Stimulated activated naive B cell treated with anti-CD40 and anti-IgM and Interleukin-4, amounts not matched to agents 10 μg/mL and 1 μg/mL and 100 μg/mL, for 72 hours (primary cell): ENCODE results near the gene H2BK1.

Experiments used
- ATAC-seq, 2 donors: fragments of 150-1000 bp; cut with Tn5 transposase; replicated peaks; 2 replicates each; pipeline ENCODE4 v1.10.0; 2021; ENCODE audit warnings: moderate library complexity in 1 of 2
- DNase-seq: peaks from one replicate; pipeline ENCODE4 v3.0.0; 2021
- H3K27ac Mint-ChIP-seq: one replicate; pipeline ENCODE4 v1.8.0; 2022; ENCODE audit warnings: mild to moderate bottlenecking, mixed read lengths
- H3K27me3 Mint-ChIP-seq, 2 donors: one replicate each; pipeline ENCODE4 v1.8.0; 2022; ENCODE audit warnings: mixed read lengths in 2 of 2
- H3K36me3 Mint-ChIP-seq, 2 donors: one replicate each; pipeline ENCODE4 v1.8.0; 2022; ENCODE audit warnings: mixed read lengths in 2 of 2, mild to moderate bottlenecking in 1 of 2
- H3K4me1 Mint-ChIP-seq, 2 donors: one replicate each; pipeline ENCODE4 v1.8.0; 2022; ENCODE audit warnings: mixed read lengths in 2 of 2, mild to moderate bottlenecking in 1 of 2
- H3K4me3 Mint-ChIP-seq, 2 donors: one replicate each; pipeline ENCODE4 v1.8.0; 2022; ENCODE audit warnings: mild to moderate bottlenecking in 2 of 2, mixed read lengths in 2 of 2, moderate library complexity in 1 of 2
- H3K9me3 Mint-ChIP-seq, 2 donors: one replicate each; pipeline ENCODE4 v1.8.0; 2022; ENCODE audit warnings: mixed read lengths in 2 of 2, mild to moderate bottlenecking in 1 of 2

H2BK1 gene

DNA sequence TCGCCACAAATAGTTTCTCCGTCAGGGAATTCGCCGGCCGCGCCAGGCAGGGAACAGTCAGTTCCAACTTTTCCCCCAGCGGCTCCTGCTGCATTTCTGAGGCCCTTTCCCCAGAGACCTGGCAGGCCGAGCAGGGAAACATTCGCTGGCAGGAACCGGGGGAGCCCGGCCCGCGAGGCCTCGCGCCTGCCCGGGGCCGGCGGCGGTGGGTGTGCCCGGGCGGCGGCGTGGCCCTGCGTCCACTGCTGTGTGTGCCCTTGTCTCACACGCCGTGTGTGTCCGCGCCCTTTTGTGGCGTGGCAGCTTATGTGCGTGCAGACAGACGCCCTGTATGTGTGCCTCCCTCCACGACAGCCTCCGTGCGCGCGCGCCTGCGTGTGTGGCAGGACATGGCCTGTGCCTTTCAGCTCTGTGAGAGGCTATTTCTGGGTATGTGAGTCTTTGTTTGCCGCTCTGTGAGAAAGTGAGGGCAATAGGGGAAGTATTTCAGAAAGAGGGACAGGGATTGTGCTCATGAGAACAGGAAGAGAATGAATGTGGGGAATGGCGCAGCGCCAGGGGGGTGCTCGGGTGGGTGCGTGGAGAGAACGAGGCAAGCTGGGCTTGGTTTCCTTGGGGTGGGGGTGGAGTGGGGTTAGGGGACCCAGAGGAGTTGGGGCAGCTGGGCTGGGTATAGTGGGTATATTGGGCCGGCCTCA lies 38.9 kb upstream of the H2BK1 start:
- peak; percentile 61 to 67 for ATAC-seq
- peak overlapping the region; percentile 42 for H3K27ac Mint-ChIP-seq
- peaks cover 39 to 64% of the 10 kb centered on the region in 2 donors for H3K4me1 Mint-ChIP-seq
- H3K4me3 Mint-ChIP-seq = peak overlapping the region; percentile 74 to 83
- H3K27me3 Mint-ChIP-seq = peaks cover 61 to 68% of the 10 kb centered on the region in 2 donors
- DNase-seq = peak; percentile 46
- H3K9me3 Mint-ChIP-seq = no peaks in the 10 kb centered on the region
- H3K36me3 Mint-ChIP-seq = no peaks in the 10 kb centered on the region

DNA sequence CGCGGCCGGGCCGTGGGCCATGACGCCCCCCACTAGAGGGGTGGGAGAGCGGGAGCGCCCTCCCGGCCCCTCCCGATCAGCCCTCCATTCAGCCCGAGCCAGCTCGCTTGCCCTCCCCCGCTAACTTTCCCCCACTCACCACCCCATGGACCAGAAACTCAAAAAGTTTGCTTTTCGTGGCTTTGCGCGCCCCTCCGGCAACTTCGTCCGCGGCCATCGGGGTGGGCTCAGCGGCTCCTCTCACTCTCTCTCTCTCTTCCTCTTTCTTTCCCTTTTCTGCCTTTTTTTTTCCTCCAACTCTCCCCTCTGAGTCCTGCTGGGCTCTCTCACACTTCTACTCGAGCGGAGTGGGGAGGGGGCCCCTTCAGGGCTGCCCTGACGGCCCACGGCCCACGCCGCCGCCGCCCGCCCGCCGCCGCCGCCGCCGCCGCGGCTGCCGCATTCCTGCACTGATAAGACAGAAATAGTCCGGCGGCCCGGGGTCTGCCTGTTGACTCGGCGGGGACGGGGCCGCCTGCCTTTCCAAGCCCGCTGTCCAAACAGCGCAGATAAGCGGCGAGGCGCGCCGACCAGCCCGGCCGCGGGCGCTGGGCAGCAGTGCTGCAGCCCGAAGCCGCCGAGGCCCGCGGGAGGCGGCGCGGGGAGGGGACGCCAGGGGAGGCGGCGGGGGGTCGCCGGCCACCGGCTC lies 38.2 kb upstream of the H2BK1 start, which contains the start of gene SMARCD3:
Gene SMARCD3, minus strand, starts transcription at position 349 of the 688 bp plus-strand sequence. Its CDS starts 132 bp downstream, at position 217.
- DNase-seq = no peak

GRCh38 chr7:151247611-151248345 lies 37.5 kb upstream of the H2BK1 start:
- Mint-ChIP-seq H3K27me3 (peaks cover 54 to 57% of the 10 kb centered on the region in 2 donors), H3K9me3 (no peaks in the 10 kb centered on the region), H3K4me1 (peaks cover 49 to 78% of the 10 kb centered on the region in 2 donors), H3K4me3 (peak overlapping the region; percentile 73 to 83), H3K27ac (peak overlapping the region; percentile 43), H3K36me3 (no peaks in the 10 kb centered on the region)
- ATAC-seq = no peak
- no peak for DNase-seq

More for the DNA sequence above, 38.2 kb upstream of the H2BK1 start, which contains the start of gene SMARCD3:
- ATAC-seq = peak; percentile 11 to 16
- Mint-ChIP-seq H3K36me3 (no peaks in the 10 kb centered on the region), H3K9me3 (no peaks in the 10 kb centered on the region), H3K27me3 (peaks cover 54 to 61% of the 10 kb centered on the region in 2 donors), H3K4me3 (peak within 1 kb of the TSS; percentile 74 to 83), H3K27ac (peak within 1 kb of the TSS; percentile 43), H3K4me1 (peaks cover 44 to 71% of the 10 kb centered on the region in 2 donors)

DNA sequence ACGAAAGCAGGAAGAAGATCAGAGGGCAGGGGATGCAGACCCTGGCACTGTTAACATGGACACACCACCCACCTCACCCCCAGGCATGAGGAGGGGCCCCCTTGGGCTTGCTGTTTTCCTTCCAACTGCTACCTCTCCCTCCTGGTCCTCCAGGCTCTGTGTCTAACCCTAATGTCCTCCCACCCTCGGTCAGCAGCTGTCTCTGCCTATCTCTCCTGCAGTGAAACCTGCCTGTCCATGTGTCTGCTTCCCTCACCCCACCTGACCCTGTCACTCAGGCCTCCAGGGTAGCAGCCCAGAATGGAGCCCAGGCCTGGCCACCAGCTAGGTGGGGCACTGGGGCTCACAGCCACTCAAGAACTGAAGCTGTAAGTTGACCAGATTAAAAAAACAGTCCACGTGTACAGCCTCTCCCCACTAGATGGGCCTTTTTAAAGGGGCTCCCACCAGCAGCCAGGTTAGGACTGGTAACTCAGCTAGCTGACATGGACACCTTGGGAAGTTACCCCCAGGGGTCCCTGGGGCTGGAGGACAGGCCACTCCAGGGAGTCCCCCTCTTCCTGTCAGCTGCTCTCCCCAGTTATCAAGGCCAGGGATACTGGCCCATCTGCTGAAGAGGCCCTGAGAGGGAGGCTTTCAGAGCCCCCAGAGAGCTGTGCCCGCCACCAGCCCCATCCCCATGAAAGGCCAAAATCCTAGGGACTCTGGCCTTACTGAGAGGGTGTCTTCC lies 36.7 kb upstream of the H2BK1 start:
- Mint-ChIP-seq H3K27ac (peak overlapping the region; percentile 62), H3K4me1 (peaks cover 46 to 75% of the 10 kb centered on the region in 2 donors), H3K27me3 (peaks cover 47 to 50% of the 10 kb centered on the region in 2 donors), H3K9me3 (no peaks in the 10 kb centered on the region), H3K4me3 (peak overlapping the region in 1 of 2 donors; percentile 10), H3K36me3 (no peaks in the 10 kb centered on the region)
- DNase-seq = no peak
- ATAC-seq = no peak

GRCh38 chr7:151246102-151246850 lies 36.0 kb upstream of the H2BK1 start:
- H3K27ac Mint-ChIP-seq = peak overlapping the region; percentile 5

GRCh38 chr7:151245360-151246101 lies 35.2 kb upstream of the H2BK1 start:
- H3K27me3 Mint-ChIP-seq = peaks cover 37 to 40% of the 10 kb centered on the region in 2 donors
- no peak for DNase-seq
- H3K4me3 Mint-ChIP-seq = peak overlapping the region; percentile 48 to 75
- H3K27ac Mint-ChIP-seq = no peak overlapping the region
- H3K4me1 Mint-ChIP-seq = peaks cover 37 to 64% of the 10 kb centered on the region in 2 donors
- ATAC-seq = peak; percentile 50 to 65
- H3K9me3 Mint-ChIP-seq = no peaks in the 10 kb centered on the region
- peaks cover 3 to 4% of the 10 kb centered on the region in 2 donors for H3K36me3 Mint-ChIP-seq

More at GRCh38 chr7:151246102-151246850, 36.0 kb upstream of the H2BK1 start:
- ATAC-seq (no peak), DNase-seq (no peak)
- peak overlapping the region; percentile 48 to 58 for H3K4me3 Mint-ChIP-seq
- H3K36me3 Mint-ChIP-seq = peaks cover 2 to 3% of the 10 kb centered on the region in 2 donors
- H3K9me3 Mint-ChIP-seq = no peaks in the 10 kb centered on the region
- H3K4me1 Mint-ChIP-seq = peaks cover 45 to 71% of the 10 kb centered on the region in 2 donors
- H3K27me3 Mint-ChIP-seq = peaks cover 45 to 48% of the 10 kb centered on the region in 2 donors

DNA sequence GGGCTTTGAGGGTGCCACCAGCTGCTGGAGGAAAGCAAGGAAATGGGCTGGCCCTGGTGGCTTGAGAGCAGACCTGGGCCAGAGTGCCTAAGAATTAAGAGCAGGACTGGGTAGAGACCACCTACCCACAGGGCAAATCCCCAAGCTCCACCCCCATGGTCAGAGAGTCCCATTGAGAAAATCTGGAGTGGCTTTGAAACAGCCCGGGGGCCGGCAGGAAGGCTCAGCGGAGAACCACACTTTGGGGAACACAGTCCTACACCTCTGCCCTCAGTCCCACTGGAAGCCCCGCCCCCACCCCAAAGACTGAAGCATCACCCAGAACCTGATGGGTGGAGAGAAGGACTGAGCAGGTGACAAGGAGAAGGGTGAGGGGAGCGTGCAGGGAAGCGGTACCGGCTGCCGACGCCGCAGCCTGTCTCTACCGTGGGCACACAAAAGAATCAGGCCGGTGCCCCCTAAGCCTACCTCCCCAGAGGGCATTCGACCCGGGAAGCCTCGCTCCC lies 34.6 kb upstream of the H2BK1 start:
- ATAC-seq (no peak), DNase-seq (no peak)
- Mint-ChIP-seq H3K9me3 (no peaks in the 10 kb centered on the region), H3K4me3 (peak overlapping the region; percentile 62 to 75), H3K4me1 (peaks cover 37 to 59% of the 10 kb centered on the region in 2 donors), H3K27ac (no peak overlapping the region), H3K27me3 (peaks cover 32 to 35% of the 10 kb centered on the region in 2 donors), H3K36me3 (peaks cover 10% of the 10 kb centered on the region in 2 donors)

DNA sequence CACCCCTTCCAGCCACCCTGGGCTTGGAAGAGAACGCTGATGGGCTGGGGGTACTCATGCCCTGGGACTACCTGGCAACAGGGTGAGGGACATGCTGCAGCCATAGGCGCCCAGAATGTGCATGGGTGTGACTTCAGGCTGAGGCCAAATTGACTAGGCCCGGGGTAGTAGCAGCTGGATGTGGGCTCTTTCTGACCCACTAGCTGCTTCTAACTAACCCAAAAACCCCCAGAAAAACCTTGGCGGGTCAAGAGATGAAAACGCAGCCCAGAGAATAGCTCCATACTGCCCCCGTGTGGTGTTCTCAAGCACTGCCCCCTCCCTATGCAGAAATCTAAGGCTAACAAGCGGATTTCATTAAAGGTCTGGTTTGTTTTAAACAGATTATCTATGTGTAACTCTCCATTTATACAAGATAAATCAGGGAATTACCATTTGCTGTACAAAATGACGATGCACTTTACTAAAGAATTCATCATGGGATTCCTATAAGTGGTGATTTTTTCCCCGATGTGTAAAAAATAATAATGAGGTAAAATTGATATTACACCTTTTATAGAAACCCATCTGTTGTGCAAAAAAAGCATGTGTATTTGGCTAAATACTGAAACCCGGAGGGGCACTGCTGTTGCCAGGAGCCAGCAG lies 34.0 kb upstream of the H2BK1 start:
- Mint-ChIP-seq H3K4me1 (peaks cover 37 to 57% of the 10 kb centered on the region in 2 donors), H3K9me3 (no peaks in the 10 kb centered on the region), H3K4me3 (peak overlapping the region; percentile 75 to 83), H3K27me3 (peaks cover 28 to 32% of the 10 kb centered on the region in 2 donors), H3K27ac (no peak overlapping the region), H3K36me3 (peaks cover 12 to 14% of the 10 kb centered on the region in 2 donors)
- DNase-seq (no peak), ATAC-seq (peak; percentile 28 to 41)

- Mint-ChIP-seq H3K27me3 (peaks cover 25 to 28% of the 10 kb centered on the region in 2 donors), H3K4me3 (peak overlapping the region; percentile 75 to 83), H3K4me1 (peaks cover 40 to 61% of the 10 kb centered on the region in 2 donors), H3K36me3 (peaks cover 17 to 20% of the 10 kb centered on the region in 2 donors), H3K27ac (peak overlapping the region; percentile 89), H3K9me3 (no peaks in the 10 kb centered on the region)
- ATAC-seq (peak; percentile 40 to 42), DNase-seq (no peak)
Observed at GRCh38 chr7:151243408-151244195, 33.3 kb upstream of the H2BK1 start.

DNA sequence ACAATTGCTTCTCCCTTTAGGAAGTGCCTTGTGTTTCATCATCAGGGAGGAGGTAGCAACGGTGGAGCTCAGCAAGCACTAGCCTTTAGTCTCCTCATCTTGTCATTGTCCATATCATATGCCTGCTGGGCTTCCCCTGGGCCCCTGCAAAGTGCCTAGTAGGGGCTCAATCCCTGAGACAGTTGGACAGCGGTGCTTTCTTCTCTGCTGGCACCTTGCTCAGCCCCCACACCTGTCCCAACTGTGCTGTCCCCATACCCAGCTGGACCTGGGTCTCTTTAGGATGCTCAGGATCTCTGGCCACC lies 32.7 kb upstream of the H2BK1 start:
- H3K27me3 Mint-ChIP-seq = peaks cover 21 to 22% of the 10 kb centered on the region in 2 donors
- ATAC-seq (no peak), DNase-seq (no peak)
- H3K36me3 Mint-ChIP-seq = peaks cover 17 to 20% of the 10 kb centered on the region in 2 donors
- peak overlapping the region; percentile 75 to 83 for H3K4me3 Mint-ChIP-seq
- H3K27ac Mint-ChIP-seq = peak overlapping the region; percentile 89
- H3K9me3 Mint-ChIP-seq = no peaks in the 10 kb centered on the region
- peaks cover 37 to 57% of the 10 kb centered on the region in 2 donors for H3K4me1 Mint-ChIP-seq

GRCh38 chr7:151242159-151243044 lies 32.1 kb upstream of the H2BK1 start:
- ATAC-seq (no peak), DNase-seq (no peak)
- H3K9me3 Mint-ChIP-seq = no peaks in the 10 kb centered on the region
- H3K27ac Mint-ChIP-seq = no peak overlapping the region
- H3K27me3 Mint-ChIP-seq = peaks cover 16 to 17% of the 10 kb centered on the region in 2 donors
- peaks cover 17 to 20% of the 10 kb centered on the region in 2 donors for H3K36me3 Mint-ChIP-seq
- H3K4me3 Mint-ChIP-seq = no peak overlapping the region
- peaks cover 33 to 51% of the 10 kb centered on the region in 2 donors for H3K4me1 Mint-ChIP-seq
